Fibroblast of skin of right quadriceps (primary cell): ENCODE results near the gene STARD3.

Source experiments
- DNase-seq: peaks from one replicate; pipeline ENCODE4 v3.0.0-alpha.2; 2013

The STARD3 gene

DNA sequence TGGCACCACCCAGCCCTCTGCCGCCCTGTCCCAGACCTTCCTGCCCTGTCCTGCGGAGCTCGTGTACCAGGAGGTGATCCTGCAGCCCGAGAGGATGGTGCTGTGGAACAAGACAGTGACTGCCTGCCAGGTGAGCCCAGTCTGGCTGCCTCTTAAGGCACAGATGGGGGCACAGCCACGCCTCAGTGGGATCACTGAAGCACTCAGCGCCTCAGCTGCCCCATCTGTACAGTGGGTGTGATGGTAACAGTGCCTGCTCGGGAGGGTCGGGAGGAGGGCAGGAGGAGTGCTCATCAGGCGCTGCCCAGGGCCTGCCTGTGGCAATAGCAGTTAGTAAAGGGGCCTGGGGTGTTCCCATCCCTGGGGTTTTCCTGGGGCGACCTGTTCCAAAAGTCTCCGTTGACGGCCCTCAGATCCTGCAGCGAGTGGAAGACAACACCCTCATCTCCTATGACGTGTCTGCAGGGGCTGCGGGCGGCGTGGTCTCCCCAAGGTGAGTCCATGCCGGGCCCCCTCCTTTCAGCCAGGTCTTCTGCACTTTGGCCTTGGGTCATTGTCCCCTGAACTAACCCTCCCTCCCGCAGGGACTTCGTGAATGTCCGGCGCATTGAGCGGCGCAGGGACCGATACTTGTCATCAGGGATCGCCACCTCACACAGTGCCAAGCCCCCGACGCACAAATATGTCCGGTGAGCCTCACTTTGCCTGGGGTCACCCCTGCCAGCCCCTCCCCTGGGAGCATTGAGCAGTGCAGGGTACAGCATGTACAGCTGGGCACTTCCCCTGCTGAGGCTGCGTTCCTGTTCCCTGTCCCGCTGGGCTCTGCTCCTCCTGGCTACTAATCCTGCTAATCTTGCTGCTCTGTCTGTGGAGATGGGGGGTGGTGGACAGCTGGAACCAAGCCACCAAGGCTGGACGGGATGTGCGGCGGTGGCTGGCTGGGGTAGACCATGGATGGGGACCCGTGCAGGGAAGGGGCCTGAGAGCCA, 23.7 kb downstream of the STARD3 start:
- no peak for DNase-seq

GRCh38 chr17:39661744-39662541, 25.0 kb downstream of the STARD3 start:
- no peak for DNase-seq

DNA sequence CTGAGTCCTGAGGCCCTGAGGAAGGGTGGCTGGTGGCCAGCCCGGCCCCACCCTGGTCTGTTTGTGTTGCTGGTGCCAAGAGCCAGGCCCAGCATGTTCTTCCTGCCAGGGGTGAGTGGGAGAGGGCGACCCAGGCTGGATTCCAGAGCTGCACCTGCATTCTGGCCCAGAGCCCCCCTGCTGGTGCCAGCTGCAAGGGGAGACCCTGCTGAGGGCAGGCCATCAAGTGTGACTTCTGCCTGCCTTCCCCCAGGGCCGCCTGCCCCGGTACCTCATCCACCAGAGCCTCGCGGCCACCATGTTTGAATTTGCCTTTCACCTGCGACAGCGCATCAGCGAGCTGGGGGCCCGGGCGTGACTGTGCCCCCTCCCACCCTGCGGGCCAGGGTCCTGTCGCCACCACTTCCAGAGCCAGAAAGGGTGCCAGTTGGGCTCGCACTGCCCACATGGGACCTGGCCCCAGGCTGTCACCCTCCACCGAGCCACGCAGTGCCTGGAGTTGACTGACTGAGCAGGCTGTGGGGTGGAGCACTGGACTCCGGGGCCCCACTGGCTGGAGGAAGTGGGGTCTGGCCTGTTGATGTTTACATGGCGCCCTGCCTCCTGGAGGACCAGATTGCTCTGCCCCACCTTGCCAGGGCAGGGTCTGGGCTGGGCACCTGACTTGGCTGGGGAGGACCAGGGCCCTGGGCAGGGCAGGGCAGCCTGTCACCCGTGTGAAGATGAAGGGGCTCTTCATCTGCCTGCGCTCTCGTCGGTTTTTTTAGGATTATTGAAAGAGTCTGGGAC, 25.8 kb downstream of the STARD3 start:
- no peak for DNase-seq

DNA sequence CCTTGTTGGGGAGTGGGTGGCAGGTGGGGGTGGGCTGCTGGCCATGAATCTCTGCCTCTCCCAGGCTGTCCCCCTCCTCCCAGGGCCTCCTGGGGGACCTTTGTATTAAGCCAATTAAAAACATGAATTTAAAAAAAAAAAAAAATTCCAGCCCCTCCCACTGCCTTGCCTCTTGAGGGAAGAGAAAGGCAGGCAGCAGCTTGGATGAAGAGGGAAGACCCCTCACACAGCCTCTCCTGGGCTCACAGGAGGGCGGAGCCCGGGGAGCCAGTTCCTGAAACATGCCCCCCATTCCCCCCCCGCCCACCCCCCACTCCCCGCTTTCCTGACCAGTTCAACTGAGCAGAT, 26.4 kb downstream of the STARD3 start:
- DNase-seq = no peak

DNA sequence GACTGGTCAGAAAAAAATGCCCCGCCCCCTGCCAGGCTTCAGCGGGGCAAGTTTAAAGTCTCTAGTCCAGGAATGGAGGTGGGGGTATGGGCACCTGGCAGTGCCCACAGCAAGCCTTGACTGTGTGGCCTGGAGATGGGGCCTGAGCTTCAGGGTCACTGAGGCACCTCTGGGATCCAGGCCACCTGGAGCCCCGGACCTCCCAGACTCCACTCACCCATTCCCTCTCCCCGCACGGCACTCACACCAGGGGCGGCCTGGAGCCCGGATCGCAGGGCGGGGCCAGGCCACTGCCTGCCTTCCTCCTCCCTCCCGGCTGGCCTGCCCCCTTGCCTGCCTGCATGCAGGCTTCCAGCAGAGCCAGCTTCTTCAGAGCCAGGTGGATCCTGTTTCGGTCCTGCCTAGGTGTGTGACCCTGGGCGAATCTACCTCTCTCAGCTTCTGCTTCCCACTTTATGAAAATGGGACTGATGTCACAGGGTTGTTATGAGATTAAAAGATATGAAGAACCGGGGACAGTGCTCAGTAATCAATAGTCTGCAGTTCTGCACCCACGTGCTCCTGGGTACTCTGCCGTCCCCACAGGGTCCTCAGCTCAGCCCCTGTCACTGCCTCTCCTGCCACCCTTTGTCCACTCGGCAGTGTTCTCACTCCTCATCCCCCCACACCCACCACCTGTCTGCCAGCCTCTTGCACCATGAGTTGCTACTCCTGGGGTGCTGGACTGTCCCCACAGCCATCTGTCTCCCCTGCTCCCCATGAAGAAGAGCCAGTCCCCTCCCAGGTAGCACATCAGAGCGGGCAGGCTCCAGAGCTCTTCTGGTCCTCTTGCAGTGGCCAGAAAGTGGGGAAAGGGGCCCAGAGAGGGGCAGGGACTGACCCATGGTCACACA, 27.0 kb downstream of the STARD3 start:
- DNase-seq = no peak

GRCh38 chr17:39664581-39665561, 27.9 kb downstream of the STARD3 start, which contains the start of gene TCAP:
Gene TCAP, plus strand, starts transcription at chr17:39665349. Its CDS starts 11 bp downstream, at chr17:39665360.
- no peak for DNase-seq

- no peak for DNase-seq
Observed at GRCh38 chr17:39665642-39666224, 28.8 kb downstream of the STARD3 start.

GRCh38 chr17:39666231-39666600, 29.3 kb downstream of the STARD3 start:
- no peak for DNase-seq

DNA sequence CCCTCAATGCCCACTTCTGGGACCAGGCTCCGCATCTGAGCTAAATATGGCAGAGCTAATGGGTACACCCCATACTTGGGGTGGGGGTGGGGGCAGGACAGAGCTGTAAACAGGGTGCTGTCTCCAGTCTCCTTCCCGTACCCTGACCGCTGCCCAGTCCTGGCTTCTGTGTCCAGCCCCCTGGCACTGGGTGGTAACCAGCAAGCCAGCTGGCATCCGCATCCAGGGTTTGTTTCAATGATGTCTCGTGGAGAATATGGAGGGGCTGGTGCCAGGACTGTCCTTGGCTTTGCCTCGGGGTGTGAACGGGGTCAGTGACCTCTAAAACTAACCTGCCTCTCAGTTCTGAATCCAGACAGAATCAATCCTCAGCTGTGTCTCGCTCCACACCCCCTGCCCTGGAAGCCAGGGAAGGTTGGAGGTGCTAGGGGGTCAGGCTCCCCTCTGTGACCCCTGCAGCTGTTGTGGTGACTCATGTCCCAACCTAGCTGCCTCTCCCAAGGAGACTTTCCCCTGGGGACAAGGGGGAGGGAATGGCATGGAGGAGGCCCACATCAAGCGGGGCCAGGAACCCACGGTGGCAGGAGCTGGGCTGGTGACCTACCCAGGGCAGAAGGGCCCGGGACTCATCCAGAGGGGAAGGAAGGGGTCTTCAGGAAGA, 29.8 kb downstream of the STARD3 start:
- DNase-seq = no peak

GRCh38 chr17:39667262-39667944, 30.5 kb downstream of the STARD3 start:
- DNase-seq = no peak

DNA sequence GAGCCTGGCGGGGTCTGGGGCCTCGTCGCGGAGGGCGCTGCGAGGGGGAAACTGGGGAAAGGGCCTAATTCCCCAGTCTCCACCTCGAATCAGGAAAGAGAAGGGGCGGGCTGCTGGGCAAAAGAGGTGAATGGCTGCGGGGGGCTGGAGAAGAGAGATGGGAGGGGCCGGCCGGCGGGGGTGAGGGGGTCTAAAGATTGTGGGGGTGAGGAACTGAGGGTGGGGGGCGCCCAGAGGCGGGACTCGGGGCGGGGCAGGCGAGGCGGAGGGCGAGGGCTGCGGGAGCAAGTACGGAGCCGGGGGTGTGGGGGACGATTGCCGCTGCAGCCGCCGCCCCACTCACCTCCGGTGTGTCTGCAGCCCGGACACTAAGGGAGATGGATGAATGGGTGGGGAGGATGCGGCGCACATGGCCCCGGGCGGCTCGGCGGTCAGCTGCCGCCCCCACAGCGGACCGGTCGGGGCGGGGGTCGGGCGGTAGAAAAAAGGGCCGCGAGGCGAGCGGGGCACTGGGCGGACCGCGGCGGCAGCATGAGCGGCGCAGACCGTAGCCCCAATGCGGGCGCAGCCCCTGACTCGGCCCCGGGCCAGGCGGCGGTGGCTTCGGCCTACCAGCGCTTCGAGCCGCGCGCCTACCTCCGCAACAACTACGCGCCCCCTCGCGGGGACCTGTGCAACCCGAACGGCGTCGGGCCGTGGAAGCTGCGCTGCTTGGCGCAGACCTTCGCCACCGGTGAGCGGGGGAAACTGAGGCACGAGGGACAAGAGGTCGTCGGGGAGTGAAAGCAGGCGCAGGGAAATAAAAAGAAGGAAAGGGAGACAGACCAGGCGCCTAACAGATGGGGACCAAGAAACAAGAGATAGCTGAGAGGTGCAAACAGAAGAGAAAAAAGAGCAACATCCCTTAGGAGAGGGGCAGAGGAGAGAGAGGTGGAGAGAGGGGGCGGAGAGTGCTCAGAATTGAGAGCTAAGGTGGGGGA, 31.3 kb downstream of the STARD3 start, which contains the start of gene PNMT:
TSS of gene PNMT (plus strand) at position 509 of the 980 bp plus-strand sequence. CDS start at position 532, 23 bp downstream.
- peak; percentile 45 for DNase-seq

DNA sequence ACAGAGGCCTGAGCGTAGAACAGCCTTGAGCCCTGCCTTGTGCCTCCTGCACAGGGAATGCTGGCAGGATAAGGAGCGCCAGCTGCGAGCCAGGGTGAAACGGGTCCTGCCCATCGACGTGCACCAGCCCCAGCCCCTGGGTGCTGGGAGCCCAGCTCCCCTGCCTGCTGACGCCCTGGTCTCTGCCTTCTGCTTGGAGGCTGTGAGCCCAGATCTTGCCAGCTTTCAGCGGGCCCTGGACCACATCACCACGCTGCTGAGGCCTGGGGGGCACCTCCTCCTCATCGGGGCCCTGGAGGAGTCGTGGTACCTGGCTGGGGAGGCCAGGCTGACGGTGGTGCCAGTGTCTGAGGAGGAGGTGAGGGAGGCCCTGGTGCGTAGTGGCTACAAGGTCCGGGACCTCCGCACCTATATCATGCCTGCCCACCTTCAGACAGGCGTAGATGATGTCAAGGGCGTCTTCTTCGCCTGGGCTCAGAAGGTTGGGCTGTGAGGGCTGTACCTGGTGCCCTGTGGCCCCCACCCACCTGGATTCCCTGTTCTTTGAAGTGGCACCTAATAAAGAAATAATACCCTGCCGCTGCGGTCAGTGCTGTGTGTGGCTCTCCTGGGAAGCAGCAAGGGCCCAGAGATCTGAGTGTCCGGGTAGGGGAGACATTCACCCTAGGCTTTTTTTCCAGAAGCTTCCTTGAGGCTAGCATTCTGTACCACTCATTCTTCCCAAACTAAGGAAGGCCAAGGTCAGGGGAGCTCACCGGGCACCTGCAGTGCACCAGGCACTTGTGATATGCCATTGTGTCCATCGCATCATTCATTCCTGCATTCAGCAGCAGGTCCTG, 33.2 kb downstream of the STARD3 start:
- no peak for DNase-seq

DNA sequence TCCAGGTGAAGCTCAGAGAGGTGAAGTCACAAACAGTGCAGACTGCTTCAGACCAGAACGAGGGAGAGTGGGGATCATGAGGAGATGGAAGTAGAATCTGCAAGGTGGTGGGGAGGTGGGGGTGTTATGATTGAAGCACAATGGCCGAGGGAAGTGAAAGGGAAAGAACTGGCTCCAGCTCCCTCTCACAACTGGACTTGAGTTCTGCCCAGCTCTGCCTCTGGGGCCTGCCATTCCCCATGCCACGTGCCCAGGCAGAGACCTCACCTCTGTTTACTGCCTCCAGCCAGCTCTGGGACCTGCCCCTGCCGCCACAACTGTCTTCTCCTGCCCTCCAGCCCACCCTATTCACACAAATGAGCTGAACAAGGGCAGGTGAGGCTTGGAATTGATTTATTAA, 33.8 kb downstream of the STARD3 start:
- no peak for DNase-seq

DNA sequence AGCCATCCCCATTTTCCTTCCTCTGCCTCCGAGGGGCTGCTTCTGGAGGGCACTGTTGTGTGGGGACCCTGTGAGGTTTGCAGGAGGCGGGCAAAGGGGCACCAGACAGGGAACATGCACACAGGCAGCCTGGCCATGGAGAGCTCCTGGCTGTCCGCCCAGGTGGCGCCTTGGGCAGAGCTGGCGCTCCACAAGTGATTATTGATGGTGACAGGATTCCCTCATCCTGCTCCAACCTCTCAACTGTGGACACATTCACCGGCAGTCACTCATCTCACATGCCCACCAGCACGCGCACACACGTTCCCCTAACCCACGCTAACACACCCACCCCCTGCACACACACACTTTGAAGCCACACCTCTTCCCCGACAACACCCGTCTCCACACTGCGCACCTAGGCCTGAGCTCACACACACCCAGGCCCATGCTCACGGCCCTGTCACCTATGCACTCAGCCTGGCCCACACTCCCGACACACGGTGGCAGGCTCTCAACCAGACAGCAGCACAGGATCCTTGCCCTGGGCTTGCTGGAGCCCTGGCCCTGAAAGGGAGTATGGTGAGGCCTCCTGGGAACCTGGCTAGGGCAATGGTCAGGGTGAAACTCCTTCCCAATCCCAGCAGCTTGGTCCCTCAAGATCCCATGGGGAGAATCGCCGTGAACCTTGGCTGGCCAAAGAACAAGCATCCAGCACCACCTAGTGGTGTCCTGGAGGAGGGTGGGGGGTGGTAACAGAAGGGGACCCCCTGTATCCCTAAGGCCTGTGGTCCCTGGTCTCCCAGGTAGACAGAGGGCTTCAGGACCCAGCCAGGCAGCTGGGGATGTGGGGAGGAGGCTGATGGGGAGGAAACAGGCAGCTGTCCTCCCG, 34.9 kb downstream of the STARD3 start:
- DNase-seq = peak; percentile 26

DNA sequence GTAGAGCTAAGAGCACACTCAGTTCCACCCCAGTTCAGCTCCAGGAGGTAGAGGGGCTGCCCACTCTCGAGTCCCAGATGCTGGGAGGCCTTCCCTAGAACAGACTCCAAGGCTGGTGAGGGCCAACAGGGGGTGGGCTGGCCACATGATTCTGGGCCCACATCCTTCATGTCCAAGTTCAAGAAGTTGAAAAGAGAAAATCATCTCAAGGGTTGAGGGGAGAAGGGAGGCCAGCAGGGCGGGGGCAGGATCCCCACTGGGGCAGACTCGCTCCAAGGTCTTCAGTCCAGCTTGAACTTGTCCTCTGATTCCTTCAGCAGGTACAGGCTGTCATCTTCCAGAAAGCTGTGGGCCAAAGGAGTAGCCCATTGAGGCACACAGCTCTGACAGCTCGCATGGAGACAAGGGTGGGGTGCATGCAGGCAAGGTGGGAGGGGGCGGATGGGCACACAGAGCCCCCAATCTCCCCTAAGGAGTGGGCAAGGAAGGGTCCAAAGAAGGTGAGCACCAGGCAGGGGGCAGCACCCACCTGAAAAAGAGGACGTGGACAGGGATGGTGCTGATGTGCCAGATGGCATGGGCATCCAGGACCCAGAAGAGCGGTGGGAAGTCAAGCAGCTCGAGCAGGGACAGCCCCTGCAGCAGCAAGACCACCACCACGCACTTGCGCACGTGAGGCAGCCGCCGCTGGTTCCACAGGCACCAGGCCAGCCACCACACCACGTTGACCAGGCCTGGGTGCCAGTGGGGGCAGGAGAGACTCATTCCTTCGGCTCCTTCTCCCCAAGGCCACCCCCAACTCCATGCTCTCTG, 35.8 kb downstream of the STARD3 start:
- DNase-seq = no peak
